SH-SY5Y (cell line): ENCODE measurements around the gene FMNL2.

Experiments used
- GATA2 ChIP-seq: IDR thresholded peaks from 2 replicates; pipeline ENCODE4 v1.6.1; 2011; ENCODE audit warnings: mild to moderate bottlenecking, low read depth, low read length
- GATA3 ChIP-seq: IDR thresholded peaks from 2 replicates; pipeline ENCODE4 v1.6.1; 2011; ENCODE audit warnings: low read depth, mild to moderate bottlenecking, low read length, moderate library complexity

GRCh38 chr2:152607793-152608300, 272.9 kb downstream of the FMNL2 start:
- TF ChIP-seq GATA2 (no peak), GATA3 (no peak)
